Hepatocyte (in vitro differentiated cells): ENCODE measurements around the gene TGFB1I1. TPM values are rescaled to one million over a fixed set of nuclear protein-coding genes. Genes with fewer than 3 reads are reported as not detected.

ENCODE experiments used
- DNase-seq: peaks from one replicate; pipeline ENCODE4 v3.0.0-alpha.2; 2016; ENCODE audit warnings: low spot score
- H2AFZ ChIP-seq: fragments of 200-600 bp; sonication (generic); 2 replicates; pipeline ENCODE4 v1.6.0; 2016; ENCODE audit warnings: antibody characterized with exemption, mild to moderate bottlenecking
- H3K27ac ChIP-seq: fragments of 200-600 bp; sonication (generic); 2 replicates; pipeline ENCODE4 v1.5.1; 2016; ENCODE audit warnings: mild to moderate bottlenecking
- H3K27me3 ChIP-seq: fragments of 200-600 bp; sonication (generic); 2 replicates; pipeline ENCODE4 v1.6.1; 2016
- H3K36me3 ChIP-seq: fragments of 200-600 bp; sonication (generic); replicated peaks from 2 replicates; pipeline ENCODE4 v1.5.1; 2016; ENCODE audit warnings: low read depth; ENCODE audit not compliant: insufficient read depth
- H3K4me1 ChIP-seq: fragments of 200-600 bp; sonication (generic); 2 replicates; pipeline ENCODE4 v1.5.1; 2016; ENCODE audit warnings: mild to moderate bottlenecking, moderate library complexity; ENCODE audit not compliant: insufficient read depth
- H3K4me2 ChIP-seq: fragments of 200-600 bp; sonication (generic); 2 replicates; pipeline ENCODE4 v1.6.0; 2016
- H3K4me3 ChIP-seq: fragments of 200-600 bp; sonication (generic); 2 replicates; pipeline ENCODE4 v1.5.1; 2016; ENCODE audit warnings: mild to moderate bottlenecking
- H3K79me2 ChIP-seq: fragments of 200-600 bp; sonication (generic); 2 replicates; pipeline ENCODE4 v1.6.0; 2017; ENCODE audit warnings: mild to moderate bottlenecking
- H3K9me2 ChIP-seq: fragments of 200-600 bp; sonication (generic); replicated peaks from 2 replicates; pipeline ENCODE4 v1.6.0; 2017; ENCODE audit warnings: mild to moderate bottlenecking; ENCODE audit not compliant: insufficient read depth
- H3K9me3 ChIP-seq: fragments of 200-600 bp; sonication (generic); 2 replicates; pipeline ENCODE4 v1.5.1; 2016; ENCODE audit warnings: low read depth, mild to moderate bottlenecking
- H4K20me1 ChIP-seq: fragments of 200-600 bp; sonication (generic); 2 replicates; pipeline ENCODE4 v1.6.0; 2016; ENCODE audit warnings: mild to moderate bottlenecking; ENCODE audit not compliant: insufficient read depth, poor library complexity, severe bottlenecking
- CTCF ChIP-seq: fragments of 200-600 bp; sonication (generic); IDR thresholded peaks from 2 replicates; pipeline ENCODE4 v1.5.1; 2016; ENCODE audit warnings: antibody characterized with exemption, mild to moderate bottlenecking; ENCODE audit not compliant: poor library complexity
- EZH2 ChIP-seq: fragments of 200-600 bp; sonication (generic); IDR thresholded peaks from 2 replicates; pipeline ENCODE4 v1.6.1; 2016; ENCODE audit warnings: antibody characterized with exemption, mild to moderate bottlenecking, borderline replicate concordance
- EZH2phosphoT487 ChIP-seq: fragments of 200-600 bp; sonication (generic); IDR thresholded peaks from one replicate; pipeline ENCODE4 v1.6.1; 2018; ENCODE audit warnings: antibody characterized with exemption, mild to moderate bottlenecking, low read depth, moderate library complexity; ENCODE audit not compliant: unreplicated experiment, severe bottlenecking
- WGBS: methylation state at CpG from one replicate; pipeline ENCODE4 v1.1.6; 2016; ENCODE audit warnings: low lambda C conversion rate; ENCODE audit errors: missing lambda C conversion rate; 5-methylcytosine and 5-hydroxymethylcytosine counted together
- polyA plus RNA-seq: library from polyadenylated mRNA; unstranded; fragments of >200 nt; fragmentation: Nextera tagmentation; extraction: Ambion mirVana; gene quantifications from 2 replicates; pipeline ENCODE4 v1.2.1, GENCODE V29; 2016
- total RNA-seq: library from RNA; depleted of rRNA; stranded (reverse); fragments of >200 nt; gene quantifications from 2 replicates; pipeline ENCODE4 v1.2.3, GENCODE V29; 2014

Gene TGFB1I1
- total and polyA plus RNA-seq, 2 experiments from 2014 or later: 15.7 to 34.8 TPM

GRCh38 chr16:31504159-31504558 is 32.2 kb downstream of the TGFB1I1 start:
- Histone ChIP-seq H3K4me2 (no peak overlapping the region), H3K79me2 (peaks cover 33% of the 10 kb centered on the region), H3K9me2 (no peaks in the 10 kb centered on the region), H3K27me3 (no peaks in the 10 kb centered on the region), H3K36me3 (no peaks in the 10 kb centered on the region), H3K4me1 (peaks cover 20% of the 10 kb centered on the region), H3K27ac (no peak overlapping the region), H2AFZ (no peak overlapping the region), H3K4me3 (no peak overlapping the region), H4K20me1 (no peaks in the 10 kb centered on the region), H3K9me3 (no peaks in the 10 kb centered on the region)
- TF ChIP-seq EZH2: no peak
- TF ChIP-seq CTCF: no peak
- TF ChIP-seq EZH2phosphoT487: no peak
- no peak for DNase-seq
- 97% methylated on average over 8 of the region's 8 CpGs for WGBS

DNA sequence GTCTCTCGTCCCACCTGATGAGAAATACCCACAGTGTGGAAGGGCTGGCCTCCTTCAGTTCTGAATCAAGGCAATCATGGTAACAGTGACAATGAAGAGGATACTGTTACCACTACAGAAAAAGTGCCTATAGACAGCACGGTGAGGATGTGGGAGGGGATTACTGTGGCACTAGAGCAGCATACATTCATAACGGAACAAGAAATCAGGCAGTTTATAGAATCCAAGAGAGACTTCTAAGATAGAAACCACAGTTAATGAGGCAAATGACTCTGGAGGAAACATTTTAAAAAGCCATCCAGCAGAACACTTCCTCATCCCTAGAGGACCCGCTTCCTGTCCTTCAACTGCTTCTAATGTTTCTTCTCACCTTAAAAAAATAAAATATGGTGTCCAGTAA is 33.5 kb downstream of the TGFB1I1 start:
- WGBS: 92% methylated on average over 4 of the region's 4 CpGs

DNA sequence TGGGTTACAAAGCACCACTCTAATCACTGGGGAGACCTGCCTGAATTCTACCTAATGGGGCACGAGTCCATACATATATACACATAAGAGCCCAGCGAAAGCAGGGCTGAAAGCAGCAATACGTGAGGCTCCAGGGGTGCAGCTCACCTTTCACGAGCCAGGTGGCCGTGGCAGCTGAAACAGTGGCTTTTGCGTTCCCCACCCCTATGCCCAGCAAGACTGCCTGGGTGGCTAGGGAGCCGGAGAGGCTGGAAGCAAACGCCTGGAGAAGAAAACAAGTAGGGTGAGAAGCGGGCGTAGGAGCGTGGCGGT is 35.6 kb downstream of the TGFB1I1 start:
- Histone ChIP-seq H3K9me3 (no peaks in the 10 kb centered on the region), H3K4me3 (peak overlapping the region; percentile 62), H3K27me3 (no peaks in the 10 kb centered on the region), H3K4me1 (peaks cover 22% of the 10 kb centered on the region), H4K20me1 (no peaks in the 10 kb centered on the region), H3K36me3 (no peaks in the 10 kb centered on the region), H3K9me2 (no peaks in the 10 kb centered on the region), H3K27ac (peak overlapping the region; percentile 95), H3K79me2 (peaks cover 35% of the 10 kb centered on the region), H3K4me2 (peak overlapping the region; percentile 77), H2AFZ (peak overlapping the region; percentile 80)
- no peak for TF ChIP-seq EZH2
- under 1% methylated on average over 12 of the region's 12 CpGs for WGBS
- DNase-seq: no peak

More for the DNA sequence above, 33.5 kb downstream of the TGFB1I1 start:
- no peak overlapping the region for H3K4me3 ChIP-seq
- no peak overlapping the region for H3K4me2 ChIP-seq
- peaks cover 42% of the 10 kb centered on the region for H3K79me2 ChIP-seq
- H3K4me1 ChIP-seq: peaks cover 28% of the 10 kb centered on the region
- no peaks in the 10 kb centered on the region for H3K9me2 ChIP-seq
- H3K9me3 ChIP-seq: no peaks in the 10 kb centered on the region
- H3K36me3 ChIP-seq: no peaks in the 10 kb centered on the region
- TF ChIP-seq EZH2phosphoT487: no peak
- no peak for TF ChIP-seq EZH2
- TF ChIP-seq CTCF: no peak
- no peak for DNase-seq
- no peak overlapping the region for H2AFZ ChIP-seq
- no peak overlapping the region for H3K27ac ChIP-seq
- H4K20me1 ChIP-seq: no peaks in the 10 kb centered on the region
- H3K27me3 ChIP-seq: no peaks in the 10 kb centered on the region

DNA sequence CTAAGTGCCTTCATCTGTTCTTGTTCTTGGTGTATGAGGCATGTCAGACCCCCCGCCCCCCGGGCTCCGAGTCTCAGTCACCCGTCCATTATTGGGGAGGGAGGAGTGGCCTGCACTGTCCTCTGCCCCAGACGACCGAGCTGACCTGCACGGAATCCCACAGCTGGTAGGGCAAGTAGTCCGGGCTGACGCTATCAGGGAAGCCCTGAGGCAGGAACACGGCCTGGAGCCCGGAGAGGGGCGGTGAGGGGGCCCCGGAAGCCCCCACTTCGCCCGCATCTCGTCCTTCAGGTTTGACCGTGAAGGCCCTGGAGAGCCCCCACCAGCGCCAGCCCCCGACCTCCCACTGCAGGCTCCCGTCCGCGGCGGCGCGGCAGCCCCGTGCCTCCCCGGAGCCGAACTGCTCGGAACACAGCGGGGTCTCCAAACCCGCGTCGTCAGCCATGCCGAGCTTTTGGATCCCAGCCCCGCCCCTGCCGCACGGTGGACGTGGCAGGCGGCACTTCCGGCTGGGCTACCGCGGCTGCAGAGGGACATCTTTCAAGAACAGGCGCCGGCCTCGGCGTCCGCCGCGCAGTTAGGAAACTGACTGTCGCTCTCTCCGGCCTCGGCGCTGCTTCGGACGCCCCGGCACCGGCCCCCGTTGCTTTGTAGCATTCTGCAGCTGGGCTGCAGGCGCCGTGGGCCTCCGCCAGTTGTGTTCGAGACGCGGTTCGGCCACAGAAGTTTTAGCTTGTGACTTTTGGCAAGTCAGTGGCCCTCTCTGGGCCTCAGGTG is 36.2 kb downstream of the TGFB1I1 start, which contains the start of gene RUSF1:
Gene RUSF1 (minus strand): TSS at position 463 of the 777 bp plus-strand sequence. CDS start 18 bp downstream, at position 445.
- Histone ChIP-seq H3K9me3 (no peaks in the 10 kb centered on the region), H4K20me1 (no peaks in the 10 kb centered on the region), H3K4me1 (peaks cover 22% of the 10 kb centered on the region), H3K27ac (peak within 1 kb of the TSS; percentile 95), H3K36me3 (no peaks in the 10 kb centered on the region), H3K79me2 (peaks cover 35% of the 10 kb centered on the region), H3K27me3 (no peaks in the 10 kb centered on the region), H3K4me2 (peak within 1 kb of the TSS; percentile 77), H2AFZ (peak within 1 kb of the TSS; percentile 80), H3K9me2 (no peaks in the 10 kb centered on the region), H3K4me3 (peak within 1 kb of the TSS; percentile 62)
- under 1% methylated on average over 52 of the region's 65 CpGs for WGBS
- DNase-seq: peak; percentile 95
- no peak for TF ChIP-seq EZH2phosphoT487
- TF ChIP-seq CTCF: no peak
- no peak for TF ChIP-seq EZH2
